Naive thymus-derived CD8-positive, alpha-beta T cell (primary cell): ENCODE results near the gene FSHR. TPM values are rescaled to one million over a fixed set of nuclear protein-coding genes. Genes with fewer than 3 reads are reported as not detected.

Experiments
- ATAC-seq, 2 donors: fragments of 150-1000 bp; cut with Tn5 transposase in 1 of 2; sonication (Bioruptor Pico), chemical (Tn5 transposase) in 1 of 2; 1 replicate in 1 of 2; 2 replicates in 1 of 2; pipeline ENCODE4 v1.10.0; 2021; ENCODE audit warnings: mild to moderate bottlenecking in 2 of 2, moderate library complexity in 2 of 2
- POLR2A ChIA-PET: fragments of 350-600 bp; sonication (Branson Sonifier 250); formaldehyde crosslinking; loops from one replicate; lab custom pipeline; 2021; ENCODE audit warnings: antibody characterized with exemption; lab: Charles Lee
- DNase-seq, 10 donors: peaks; one replicate each; pipeline versions ENCODE4 v3.0.0 to v3.0.0-alpha.2; 2020 to 2022
- H3K27ac Mint-ChIP-seq, 10 donors: one replicate each; pipeline ENCODE4 v1.8.0; 2020 to 2022; ENCODE audit warnings: mild to moderate bottlenecking in 10 of 10, mixed read lengths in 10 of 10, moderate library complexity in 4 of 10, inconsistent platforms in 1 of 10
- H3K27me3 Mint-ChIP-seq, 5 donors: one replicate each; pipeline ENCODE4 v1.8.0; 2021 to 2022; ENCODE audit warnings: mixed read lengths in 5 of 5
- H3K36me3 Mint-ChIP-seq, 3 donors: one replicate each; pipeline ENCODE4 v1.8.0; 2020 to 2022; ENCODE audit warnings: mixed read lengths in 3 of 3, mild to moderate bottlenecking in 2 of 3, inconsistent platforms in 1 of 3
- H3K4me1 Mint-ChIP-seq, 4 donors: one replicate each; pipeline ENCODE4 v1.8.0; 2021 to 2022; ENCODE audit warnings: mixed read lengths in 4 of 4
- H3K4me3 Mint-ChIP-seq, 10 donors: one replicate each; pipeline ENCODE4 v1.8.0; 2020 to 2022; ENCODE audit warnings: mild to moderate bottlenecking in 10 of 10, mixed read lengths in 10 of 10, moderate library complexity in 6 of 10, inconsistent platforms in 1 of 10
- H3K9me3 Mint-ChIP-seq, 9 donors: one replicate each; pipeline ENCODE4 v1.8.0; 2020 to 2022; ENCODE audit warnings: mixed read lengths in 9 of 9, mild to moderate bottlenecking in 3 of 9, inconsistent platforms in 1 of 9, moderate library complexity in 1 of 9
- polyA plus RNA-seq, 3 donors: library from polyadenylated mRNA; unstranded; fragments of 300-500 nt; fragmentation: Illumina TruSeq; gene quantifications; one replicate each; pipeline ENCODE4 v1.2.3, GENCODE V29; 2021
- total RNA-seq, 8 experiments: library from RNA in 2 of 8; stranded (reverse) in 2 of 8; gene quantifications; one replicate each; pipeline ENCODE4 v1.2.3 and lab custom pipeline; 2021 to 2026

FSHR gene
- total and polyA plus RNA-seq, 5 experiments from 2014 or later = not detected

GRCh38 chr2:48971801-48972200 lies 182.5 kb downstream of the FSHR start:
- Mint-ChIP-seq H3K9me3 (peaks cover 0 to 4% (median 0%) of the 10 kb centered on the region in 9 donors), H3K27me3 (peaks cover 0 to 16% (median 0%) of the 10 kb centered on the region in 5 donors), H3K4me3 (no peak overlapping the region), H3K27ac (no peak overlapping the region), H3K36me3 (no peaks in the 10 kb centered on the region), H3K4me1 (no peaks in the 10 kb centered on the region)
- no peak for ATAC-seq
- POLR2A ChIA-PET = no interaction called here
- DNase-seq = no peak

- DNase-seq = no peak
- no peak for ATAC-seq
- H3K36me3 Mint-ChIP-seq = no peaks in the 10 kb centered on the region
- peaks cover 0 to 2% (median under 1%) of the 10 kb centered on the region in 5 donors for H3K27me3 Mint-ChIP-seq
- POLR2A ChIA-PET = no interaction called here
- no peak overlapping the region for H3K27ac Mint-ChIP-seq
- H3K9me3 Mint-ChIP-seq = no peaks in the 10 kb centered on the region
- H3K4me3 Mint-ChIP-seq = no peak overlapping the region
- no peaks in the 10 kb centered on the region for H3K4me1 Mint-ChIP-seq
Measured at GRCh38 chr2:48968011-48968410, 186.3 kb downstream of the FSHR start.

GRCh38 chr2:48965204-48965603 lies 189.1 kb downstream of the FSHR start:
- Mint-ChIP-seq H3K4me3 (no peak overlapping the region), H3K4me1 (no peaks in the 10 kb centered on the region), H3K27me3 (peaks cover 0 to 19% (median 8%) of the 10 kb centered on the region in 5 donors), H3K9me3 (peaks cover 0 to 6% (median 0%) of the 10 kb centered on the region in 9 donors), H3K36me3 (no peaks in the 10 kb centered on the region), H3K27ac (no peak overlapping the region)
- DNase-seq (no peak), ATAC-seq (no peak)
- POLR2A ChIA-PET = no interaction called here

GRCh38 chr2:48961009-48961408 lies 193.3 kb downstream of the FSHR start:
- Mint-ChIP-seq H3K27me3 (peaks cover 3 to 19% (median 8%) of the 10 kb centered on the region in 5 donors), H3K4me3 (no peak overlapping the region), H3K27ac (peak overlapping the region in 1 of 10 donors; percentile 37), H3K4me1 (no peaks in the 10 kb centered on the region), H3K36me3 (no peaks in the 10 kb centered on the region), H3K9me3 (peaks cover 0 to 6% (median 0%) of the 10 kb centered on the region in 9 donors)
- DNase-seq = no peak
- POLR2A ChIA-PET = no interaction called here
- ATAC-seq = no peak

GRCh38 chr2:48954935-48955334 lies 199.4 kb downstream of the FSHR start:
- H3K36me3 Mint-ChIP-seq = no peaks in the 10 kb centered on the region
- no peak overlapping the region for H3K4me3 Mint-ChIP-seq
- peak overlapping the region in 1 of 10 donors; percentile 51 for H3K27ac Mint-ChIP-seq
- H3K9me3 Mint-ChIP-seq = peaks cover 0 to 2% (median 0%) of the 10 kb centered on the region in 9 donors
- H3K27me3 Mint-ChIP-seq = peaks cover 0 to 13% (median 3%) of the 10 kb centered on the region in 5 donors
- ATAC-seq (no peak), DNase-seq (no peak)
- H3K4me1 Mint-ChIP-seq = no peaks in the 10 kb centered on the region
- POLR2A ChIA-PET = no interaction called here

- POLR2A ChIA-PET = no interaction called here
- Mint-ChIP-seq H3K36me3 (no peaks in the 10 kb centered on the region), H3K4me3 (no peak overlapping the region), H3K4me1 (no peaks in the 10 kb centered on the region), H3K27me3 (peaks cover 0 to 13% (median 3%) of the 10 kb centered on the region in 5 donors), H3K9me3 (peaks cover 0 to 2% (median 0%) of the 10 kb centered on the region in 9 donors), H3K27ac (no peak overlapping the region)
- DNase-seq = no peak
- no peak for ATAC-seq
Measured at GRCh38 chr2:48954311-48954710, 200.0 kb downstream of the FSHR start.

GRCh38 chr2:48952614-48953013 lies 201.7 kb downstream of the FSHR start:
- no peaks in the 10 kb centered on the region for H3K9me3 Mint-ChIP-seq
- ATAC-seq = no peak
- DNase-seq = no peak
- no peaks in the 10 kb centered on the region for H3K36me3 Mint-ChIP-seq
- POLR2A ChIA-PET = no interaction called here
- no peak overlapping the region for H3K4me3 Mint-ChIP-seq
- H3K27me3 Mint-ChIP-seq = peaks cover 2 to 13% (median 3%) of the 10 kb centered on the region in 5 donors
- H3K27ac Mint-ChIP-seq = no peak overlapping the region
- no peaks in the 10 kb centered on the region for H3K4me1 Mint-ChIP-seq

DNA sequence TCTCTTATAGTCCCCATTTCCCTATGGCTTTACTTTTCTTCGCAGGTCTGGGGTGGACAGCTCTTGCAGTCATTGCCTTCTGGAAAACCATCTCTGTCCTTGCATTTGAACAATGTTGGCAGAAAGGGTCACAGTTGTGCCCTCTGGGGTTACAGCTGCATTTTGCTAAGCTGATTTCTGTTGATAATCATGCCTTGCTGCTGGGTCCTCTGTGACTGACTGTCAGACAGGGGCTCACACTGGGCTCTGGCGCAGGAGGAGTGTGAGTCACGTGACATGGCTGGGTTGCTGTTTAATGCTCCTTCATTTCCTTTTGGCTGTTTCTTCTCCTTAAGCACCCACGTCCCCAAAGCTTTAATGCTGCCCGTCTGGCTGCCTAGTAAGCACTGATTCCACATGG lies 202.2 kb downstream of the FSHR start:
- no peak for ATAC-seq
- Mint-ChIP-seq H3K4me3 (no peak overlapping the region), H3K4me1 (no peaks in the 10 kb centered on the region), H3K36me3 (no peaks in the 10 kb centered on the region), H3K27ac (no peak overlapping the region), H3K9me3 (no peaks in the 10 kb centered on the region), H3K27me3 (peaks cover 0 to 9% (median 3%) of the 10 kb centered on the region in 5 donors)
- POLR2A ChIA-PET = no interaction called here
- DNase-seq = no peak

DNA sequence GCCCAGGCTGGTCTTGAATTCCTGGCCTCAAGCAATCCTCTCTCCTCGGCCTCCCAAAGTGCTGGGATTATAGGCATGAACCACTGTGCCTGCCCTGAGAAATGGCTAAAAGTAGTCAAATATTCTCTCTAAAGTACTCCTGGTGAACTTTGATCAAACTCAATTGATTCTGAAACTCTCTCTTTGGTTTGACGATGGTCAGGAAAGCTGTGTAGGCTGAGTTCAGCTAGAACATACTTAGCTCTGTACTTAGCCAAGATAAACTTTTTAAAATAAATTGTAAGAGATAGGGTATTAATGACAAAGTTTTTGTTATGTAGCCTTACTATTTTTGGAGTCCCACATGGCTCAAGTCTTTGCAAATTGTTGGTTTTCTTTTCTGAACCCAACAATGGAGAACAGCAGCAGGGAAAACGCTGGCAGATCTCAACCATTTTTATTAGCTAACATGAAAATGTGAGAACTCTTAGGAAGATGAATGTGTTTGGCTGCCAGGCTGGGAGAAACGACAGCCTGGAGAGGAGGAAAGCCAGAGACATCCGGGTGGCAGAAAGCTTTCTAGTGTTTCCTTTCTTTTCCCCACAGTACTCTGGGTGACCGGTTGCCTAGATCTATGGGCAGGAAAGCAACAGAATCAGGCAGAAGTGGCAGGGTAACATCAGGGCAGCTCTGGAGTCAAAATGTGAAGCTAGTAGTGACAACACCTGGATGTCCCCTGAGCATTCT lies 205.8 kb downstream of the FSHR start:
- H3K9me3 Mint-ChIP-seq = no peaks in the 10 kb centered on the region

GRCh38 chr2:48946449-48947048 lies 207.8 kb downstream of the FSHR start:
- no peaks in the 10 kb centered on the region for H3K4me1 Mint-ChIP-seq
- H3K9me3 Mint-ChIP-seq = no peaks in the 10 kb centered on the region
- peaks cover 0 to 14% (median 4%) of the 10 kb centered on the region in 5 donors for H3K27me3 Mint-ChIP-seq
- no peaks in the 10 kb centered on the region for H3K36me3 Mint-ChIP-seq
- peak; percentile 57 to 63 for ATAC-seq
- no peak overlapping the region for H3K27ac Mint-ChIP-seq
- DNase-seq = peak in 7 of 10 donors; percentile 24 to 65 (median 44)
- H3K4me3 Mint-ChIP-seq = no peak overlapping the region
- POLR2A ChIA-PET = no interaction called here

More for the DNA sequence above, 205.8 kb downstream of the FSHR start:
- Mint-ChIP-seq H3K27me3 (peaks cover 0 to 7% (median 2%) of the 10 kb centered on the region in 5 donors), H3K36me3 (no peaks in the 10 kb centered on the region), H3K4me1 (no peaks in the 10 kb centered on the region), H3K4me3 (no peak overlapping the region), H3K27ac (no peak overlapping the region)
- DNase-seq = no peak
- no peak for ATAC-seq
- POLR2A ChIA-PET = no interaction called here

DNA sequence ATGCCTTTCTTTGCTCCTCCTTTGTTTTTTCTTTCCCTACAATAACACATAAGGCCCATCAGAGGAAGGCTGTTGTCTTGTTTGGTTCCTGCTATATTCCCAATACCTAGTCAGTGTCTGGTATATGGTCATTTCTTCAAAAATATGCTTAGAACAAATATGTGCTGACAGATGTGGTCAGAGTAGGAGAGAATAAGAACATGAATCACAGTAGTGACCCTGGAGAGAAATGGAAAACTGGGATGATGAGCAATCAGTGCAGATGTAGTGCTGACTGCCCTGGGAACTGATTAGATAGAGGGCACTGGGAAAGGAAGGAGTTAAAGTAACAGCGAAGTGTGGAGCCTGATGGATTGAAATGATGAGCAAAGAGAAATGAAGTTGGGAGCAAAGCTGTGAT lies 209.4 kb downstream of the FSHR start:
- Mint-ChIP-seq H3K36me3 (no peaks in the 10 kb centered on the region), H3K4me3 (no peak overlapping the region), H3K27ac (no peak overlapping the region), H3K9me3 (no peaks in the 10 kb centered on the region), H3K4me1 (no peaks in the 10 kb centered on the region), H3K27me3 (peaks cover 0 to 17% (median 4%) of the 10 kb centered on the region in 5 donors)
- DNase-seq = no peak
- POLR2A ChIA-PET = no interaction called here
- ATAC-seq = no peak

DNA sequence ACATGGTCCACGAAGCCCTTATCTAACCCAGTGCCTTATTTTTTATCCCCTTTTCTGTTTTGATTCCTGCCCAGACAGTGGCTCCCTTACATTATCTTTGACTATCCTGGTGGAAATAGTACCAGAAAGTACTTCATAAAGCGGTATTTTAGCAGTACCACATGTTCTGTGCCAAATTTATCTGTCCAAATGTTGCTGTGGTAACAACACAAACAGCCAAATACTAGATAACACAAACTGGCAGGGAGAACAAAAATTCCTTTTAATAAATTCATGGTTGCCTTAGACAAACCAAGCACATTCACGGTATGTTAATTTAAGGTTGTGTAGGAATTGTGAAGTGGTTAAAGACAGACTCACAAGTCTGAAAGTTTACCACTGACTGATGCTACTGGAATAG lies 210.9 kb downstream of the FSHR start:
- Mint-ChIP-seq H3K36me3 (no peaks in the 10 kb centered on the region), H3K4me3 (no peak overlapping the region), H3K9me3 (no peaks in the 10 kb centered on the region), H3K27ac (no peak overlapping the region), H3K27me3 (peaks cover 0 to 21% (median 4%) of the 10 kb centered on the region in 5 donors), H3K4me1 (peaks cover 0 to 2% (median 0%) of the 10 kb centered on the region in 4 donors)
- DNase-seq = no peak
- POLR2A ChIA-PET = no interaction called here
- ATAC-seq = no peak

DNA sequence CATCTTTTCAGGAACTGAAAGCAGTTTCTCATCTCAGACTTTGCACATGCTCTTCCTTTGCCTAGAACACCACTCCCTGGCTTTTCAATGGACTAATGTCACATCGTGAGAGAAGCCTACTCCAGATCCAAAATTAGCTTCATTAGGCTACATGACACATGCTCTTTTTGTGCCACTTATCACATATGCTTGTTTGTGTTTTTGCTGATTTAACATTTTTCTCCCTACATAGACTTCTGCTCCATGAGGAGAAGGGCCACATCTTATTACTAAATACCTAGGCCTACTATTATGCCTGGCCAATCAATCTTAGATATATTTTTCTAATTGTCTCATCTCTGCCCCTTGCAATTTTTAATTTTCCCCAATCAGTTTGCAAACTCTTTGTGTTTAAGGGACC lies 212.4 kb downstream of the FSHR start:
- Mint-ChIP-seq H3K4me1 (peaks cover 0 to 2% (median 0%) of the 10 kb centered on the region in 4 donors), H3K9me3 (no peaks in the 10 kb centered on the region), H3K27ac (no peak overlapping the region), H3K4me3 (no peak overlapping the region), H3K27me3 (peaks cover 0 to 27% (median 4%) of the 10 kb centered on the region in 5 donors), H3K36me3 (no peaks in the 10 kb centered on the region)
- POLR2A ChIA-PET = no interaction called here
- ATAC-seq (no peak), DNase-seq (no peak)
